Hypothalamus (tissue), 51 donors: ENCODE measurements around the gene UCHL1.
A peak's percentile ranks its signal among the peaks of the same experiment; 100 is the strongest.
"Not testable (repeated sequence)": the region's sequence is repeated elsewhere in the genome, so short reads cannot be mapped to it uniquely, and the experiment has no call there.

ENCODE experiments used
- DNase-seq, 51 donors: peaks; one replicate each; lab custom pipeline; 2025; lab: John Stamatoyannopoulos, UW

Gene UCHL1

DNA sequence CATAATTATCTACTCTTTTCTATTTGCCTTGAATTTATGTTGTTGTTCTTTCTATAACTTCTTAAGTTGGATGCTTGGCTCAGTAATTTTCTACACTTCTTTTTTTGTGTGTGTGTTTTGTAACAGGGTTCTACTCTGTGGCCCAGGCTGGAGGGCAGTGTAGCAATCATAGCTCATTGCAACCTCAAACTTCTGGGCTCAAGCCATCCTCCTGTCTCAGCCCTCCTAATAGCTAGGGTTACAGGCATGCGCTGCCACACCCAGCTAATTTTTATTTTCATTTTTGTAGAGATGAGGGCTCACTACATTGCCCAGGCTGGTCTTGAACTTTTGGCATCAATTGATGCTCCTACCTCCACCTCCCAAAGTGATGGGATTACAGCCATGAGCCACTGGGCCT lies 20.7 kb upstream of the UCHL1 start:
- no peak for DNase-seq

DNA sequence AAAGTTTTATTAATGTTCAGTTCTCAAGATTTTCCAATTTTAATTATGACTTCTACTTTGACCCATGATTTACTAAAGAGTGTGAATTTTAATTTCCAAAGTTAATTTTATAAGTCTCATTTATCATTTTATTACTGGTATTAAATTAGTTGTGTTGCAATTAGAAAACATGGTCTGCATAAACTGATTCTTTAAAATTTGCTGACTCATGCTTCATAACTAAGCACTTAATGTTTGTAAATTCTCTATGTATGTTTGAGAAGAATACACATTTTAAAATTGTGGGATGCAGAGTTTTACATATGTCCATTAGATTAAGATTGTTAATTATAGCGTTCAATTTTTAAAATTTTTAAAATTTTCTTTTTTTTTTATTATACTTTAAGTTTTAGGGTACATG lies 20.2 kb upstream of the UCHL1 start:
- no peak for DNase-seq

DNA sequence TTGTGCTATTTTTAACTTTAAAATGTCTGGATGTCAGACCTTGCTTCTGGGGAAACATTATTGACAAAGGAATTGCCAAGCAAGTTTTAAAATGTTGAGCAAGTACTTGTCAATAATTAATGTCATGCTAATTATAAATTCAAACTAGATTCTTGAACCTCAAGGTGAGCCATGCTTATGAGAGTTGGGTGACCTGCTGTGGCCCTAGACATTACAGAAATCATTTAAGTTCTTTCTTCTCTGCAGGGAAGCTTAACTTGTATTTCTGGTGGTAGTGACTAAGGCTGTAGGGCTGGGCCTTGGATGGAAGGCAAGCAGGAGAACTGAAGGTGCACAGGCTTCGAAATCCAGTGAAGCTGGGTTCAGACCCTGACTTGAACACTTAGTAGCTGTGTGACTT lies 14.8 kb upstream of the UCHL1 start:
- no peak for DNase-seq

DNA sequence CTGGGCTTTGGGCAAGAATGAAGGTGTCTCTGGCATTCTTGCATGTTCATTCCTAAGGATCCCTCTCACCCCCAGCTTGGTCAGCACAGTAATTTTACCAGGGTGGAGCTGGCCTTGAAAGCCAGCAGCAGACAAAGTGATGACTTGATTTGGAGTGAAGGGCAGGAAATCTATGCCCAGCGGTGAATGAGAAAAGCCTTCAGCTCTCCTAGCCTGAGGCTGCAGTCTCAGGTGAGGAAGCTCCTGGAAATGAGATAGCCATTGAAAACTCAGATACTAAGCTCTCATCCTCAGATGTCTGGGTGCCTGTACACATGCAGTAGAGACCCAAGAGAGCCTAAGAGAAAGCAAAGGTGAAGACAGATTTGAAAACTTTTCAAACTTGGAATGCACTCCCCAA lies 10.7 kb upstream of the UCHL1 start:
- DNase-seq, result no peak

DNA sequence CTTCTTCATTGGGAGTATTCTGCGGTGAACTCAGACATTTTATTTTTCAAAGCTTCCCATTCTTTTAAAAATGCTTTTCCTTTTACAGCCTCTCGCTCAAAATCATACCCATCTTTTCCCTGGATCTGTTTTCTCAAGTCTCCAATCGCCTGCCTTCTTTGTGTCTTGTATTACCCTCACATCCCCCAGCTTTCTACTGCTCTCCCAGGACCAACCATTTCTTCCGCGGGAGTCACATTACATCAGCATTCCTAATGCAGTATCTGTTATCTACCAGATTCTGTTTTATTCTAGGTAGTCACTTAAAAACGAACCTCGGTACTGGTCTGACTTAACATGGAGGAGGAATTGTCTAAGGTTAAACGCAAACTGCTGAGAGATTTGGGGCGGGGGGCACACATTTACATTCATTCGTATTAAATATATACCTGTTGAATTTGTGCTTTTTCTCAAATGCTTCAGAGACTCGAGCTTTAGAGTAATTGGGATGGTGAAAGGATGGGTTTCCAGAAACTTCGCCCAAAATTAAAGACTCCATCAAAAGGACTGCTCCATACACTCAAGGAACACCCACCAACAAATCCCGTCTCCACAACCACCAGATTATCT lies 493 bp upstream of the UCHL1 start:
- DNase-seq, result peak in 2 of 51 donors; percentile 12 to 73

DNA sequence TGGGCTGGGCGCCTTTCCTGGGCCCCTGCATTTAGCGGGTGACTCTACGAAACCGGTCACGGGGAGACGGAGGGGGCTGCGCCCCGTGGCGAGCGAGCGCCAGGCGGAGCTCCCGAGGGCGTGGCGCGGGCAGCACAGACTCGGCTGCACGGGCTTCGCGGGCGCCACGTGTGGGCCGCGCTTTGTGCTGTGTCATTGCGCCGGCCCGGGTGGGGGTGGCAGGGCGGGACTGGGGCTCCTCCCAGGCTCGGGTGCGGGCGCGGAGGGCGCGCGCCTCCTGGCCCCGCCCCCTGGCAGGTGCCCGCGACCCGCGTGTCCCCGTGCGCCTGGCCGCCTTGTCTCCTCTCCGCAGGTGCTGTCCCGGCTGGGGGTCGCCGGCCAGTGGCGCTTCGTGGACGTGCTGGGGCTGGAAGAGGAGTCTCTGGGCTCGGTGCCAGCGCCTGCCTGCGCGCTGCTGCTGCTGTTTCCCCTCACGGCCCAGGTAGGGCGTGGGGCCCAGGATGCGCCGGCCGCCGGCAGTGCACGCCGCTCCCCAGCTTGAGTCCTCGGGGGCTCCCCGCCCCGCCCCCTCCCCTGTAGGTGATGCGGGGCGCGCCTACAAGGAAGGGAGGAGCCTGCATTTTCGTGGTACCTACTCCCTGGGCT lies 651 bp downstream of the UCHL1 start:
- DNase-seq, result peak in 37 of 51 donors; percentile 7 to 76 (median 37)

DNA sequence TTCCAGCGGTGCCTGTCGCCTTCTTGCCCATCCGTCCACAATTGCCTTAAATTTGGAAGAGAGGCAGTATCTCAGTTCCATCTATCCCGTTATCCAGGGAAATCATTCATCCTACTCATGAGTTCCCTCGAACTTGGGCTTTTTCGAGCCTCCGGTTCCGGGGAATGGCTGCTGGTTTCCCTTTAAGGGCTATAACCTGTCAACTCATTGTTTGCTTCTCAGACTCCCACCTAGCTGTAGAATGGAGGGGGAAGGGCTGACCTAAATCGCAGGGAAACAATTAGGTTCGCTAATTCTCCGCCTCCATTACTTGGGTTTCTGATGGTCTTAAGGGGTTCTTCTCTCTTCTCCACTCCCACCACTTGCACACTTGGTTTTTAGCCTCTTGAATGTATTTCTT lies 1.2 kb downstream of the UCHL1 start:
- DNase-seq, result peak in 1 of 51 donors; percentile 51

DNA sequence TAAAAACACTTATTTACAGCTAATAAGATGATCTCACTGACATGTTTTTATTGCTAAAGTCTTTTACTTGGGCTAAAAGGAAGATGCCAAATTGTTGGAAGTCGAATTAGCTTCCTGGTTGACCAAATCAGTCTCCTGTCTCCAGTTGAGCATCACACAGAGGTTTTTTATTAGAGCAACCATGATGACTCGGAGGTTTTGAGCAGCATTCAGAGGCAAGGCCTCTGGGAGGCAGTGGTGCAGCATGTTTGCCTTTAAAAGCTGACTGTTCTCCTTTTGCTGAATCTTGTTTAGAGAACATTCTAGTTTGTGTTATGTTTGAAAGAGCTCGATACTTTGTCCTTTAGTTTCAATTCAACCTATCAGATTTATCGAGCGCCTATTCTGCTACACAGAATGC lies 2.1 kb downstream of the UCHL1 start:
- DNase-seq, result peak in 34 of 51 donors; percentile 1 to 80 (median 33)

DNA sequence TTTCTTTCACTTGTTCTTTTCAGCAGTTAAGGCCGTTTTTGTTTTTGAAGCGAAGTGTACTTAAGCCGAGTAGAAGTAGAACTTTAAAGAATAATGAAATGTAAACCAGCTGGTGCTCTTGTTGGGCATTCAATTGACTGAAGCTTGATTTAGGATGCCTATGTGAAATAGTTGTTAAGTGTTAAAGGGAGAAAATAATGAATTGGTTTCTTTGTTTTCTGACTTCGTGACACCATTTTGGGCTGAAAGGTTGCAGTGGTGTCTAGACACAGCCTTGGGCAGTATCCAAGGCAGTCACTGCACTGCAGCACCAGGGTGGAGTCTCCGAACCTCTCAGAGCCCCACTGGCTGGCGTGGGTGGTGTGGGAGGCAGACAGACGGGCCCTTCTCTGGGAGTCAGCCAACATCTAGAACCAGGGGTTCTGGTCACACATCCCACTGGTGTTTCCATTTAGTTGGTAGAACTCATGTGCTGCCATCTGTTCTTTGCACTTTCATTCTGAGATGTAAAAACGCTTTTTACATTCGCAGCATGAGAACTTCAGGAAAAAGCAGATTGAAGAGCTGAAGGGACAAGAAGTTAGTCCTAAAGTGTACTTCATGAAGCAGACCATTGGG lies 3.5 kb downstream of the UCHL1 start:
- DNase-seq, result peak in 1 of 51 donors; percentile 41

DNA sequence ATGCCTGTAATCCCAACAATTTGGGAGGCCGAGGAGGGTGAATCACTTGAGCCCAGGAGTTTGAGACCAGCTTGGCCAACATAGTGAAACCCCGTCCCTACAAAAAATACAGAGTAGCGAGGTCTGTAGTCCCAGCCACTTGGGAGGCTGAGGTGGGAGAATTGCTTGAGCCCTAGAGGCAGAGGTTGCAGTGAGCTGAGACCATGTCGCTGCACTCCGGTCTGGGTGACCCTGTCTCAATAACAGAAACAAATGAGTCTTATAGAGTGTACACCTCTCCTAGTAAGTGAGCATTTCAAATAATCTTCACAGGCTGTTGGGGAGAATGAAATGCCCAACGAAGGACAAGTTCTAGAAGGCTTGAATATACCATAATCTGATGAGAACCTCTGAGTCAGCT lies 5.5 kb downstream of the UCHL1 start:
- no peak for DNase-seq

DNA sequence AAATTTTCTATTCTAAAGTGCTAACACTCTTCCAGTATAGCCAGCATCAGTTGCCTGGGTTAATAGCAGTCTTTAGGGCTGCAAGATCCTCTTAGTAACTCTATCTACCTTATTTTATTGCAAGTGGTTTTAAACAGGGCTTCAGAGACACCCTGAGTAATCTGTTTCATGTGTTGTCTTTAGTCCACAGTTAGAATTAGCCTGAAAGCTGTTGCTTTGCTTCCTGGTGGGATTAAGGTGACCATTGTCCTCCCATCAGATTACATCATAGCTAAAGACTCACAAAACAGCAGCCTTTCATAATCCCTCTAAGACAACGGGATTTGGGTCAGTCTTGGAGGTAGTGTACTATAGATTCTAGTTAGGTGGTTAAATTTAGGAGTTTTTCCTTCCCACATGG lies 7.5 kb downstream of the UCHL1 start:
- DNase-seq, result no peak

DNA sequence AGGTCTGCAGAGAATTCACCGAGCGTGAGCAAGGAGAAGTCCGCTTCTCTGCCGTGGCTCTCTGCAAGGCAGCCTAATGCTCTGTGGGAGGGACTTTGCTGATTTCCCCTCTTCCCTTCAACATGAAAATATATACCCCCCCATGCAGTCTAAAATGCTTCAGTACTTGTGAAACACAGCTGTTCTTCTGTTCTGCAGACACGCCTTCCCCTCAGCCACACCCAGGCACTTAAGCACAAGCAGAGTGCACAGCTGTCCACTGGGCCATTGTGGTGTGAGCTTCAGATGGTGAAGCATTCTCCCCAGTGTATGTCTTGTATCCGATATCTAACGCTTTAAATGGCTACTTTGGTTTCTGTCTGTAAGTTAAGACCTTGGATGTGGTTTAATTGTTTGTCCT lies 11.3 kb downstream of the UCHL1 start:
- no peak for DNase-seq

DNA sequence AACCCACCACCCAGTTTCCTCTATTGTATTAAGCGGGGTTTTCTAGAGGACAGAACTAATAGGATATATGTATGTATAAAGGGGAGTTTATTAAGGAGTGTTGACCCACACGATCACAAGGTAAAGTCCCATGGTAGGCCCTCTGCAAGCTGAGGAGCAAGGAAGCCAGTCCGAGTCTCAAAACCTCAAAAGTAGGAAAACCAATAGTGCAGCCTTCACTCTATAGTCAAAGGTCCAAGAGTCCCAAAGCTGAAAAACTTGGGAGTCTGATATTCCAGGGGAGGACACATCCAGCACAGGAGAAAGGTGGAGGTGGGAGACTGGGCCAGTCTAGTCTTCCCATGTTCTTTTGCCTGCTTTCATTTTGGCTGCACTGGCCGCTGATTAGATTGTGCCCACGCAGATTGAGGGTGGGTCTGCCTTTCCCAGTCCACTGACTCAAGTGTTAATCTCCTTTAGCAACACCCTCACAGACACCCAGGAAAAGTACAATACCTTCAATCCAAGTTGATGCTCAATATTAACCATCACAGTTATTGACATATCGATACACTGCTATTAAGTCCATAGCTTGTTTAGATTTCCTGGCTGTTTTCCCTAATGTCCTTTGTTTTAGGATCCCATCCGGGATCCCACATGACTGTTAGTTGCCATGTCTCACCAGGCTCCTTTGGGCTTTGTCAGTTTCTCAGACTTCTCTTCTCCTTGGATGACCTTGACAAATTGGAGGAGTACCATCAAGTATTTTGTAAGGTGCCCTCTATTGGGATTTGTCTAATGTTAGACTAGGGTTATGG lies 12.2 kb downstream of the UCHL1 start:
- no peak for DNase-seq

DNA sequence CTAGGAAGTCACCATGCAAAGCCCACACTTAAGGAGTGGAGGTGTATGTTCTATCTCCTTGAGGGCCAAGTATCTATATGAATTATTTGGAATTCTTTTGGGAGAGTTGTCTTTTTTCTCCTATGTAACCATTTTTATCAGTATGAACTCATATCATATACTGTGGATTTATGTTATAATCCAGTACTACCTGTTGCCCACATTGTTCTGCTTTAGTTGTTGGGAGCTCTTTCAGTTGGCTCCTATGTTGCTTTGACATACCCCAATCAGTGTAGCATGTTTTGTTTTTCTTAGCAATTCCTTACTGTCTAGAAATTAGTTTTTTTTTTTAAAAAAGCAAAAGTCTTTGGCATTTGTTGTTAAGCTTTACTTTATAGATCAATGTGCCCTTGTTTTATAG lies 13.0 kb downstream of the UCHL1 start:
- no peak for DNase-seq

DNA sequence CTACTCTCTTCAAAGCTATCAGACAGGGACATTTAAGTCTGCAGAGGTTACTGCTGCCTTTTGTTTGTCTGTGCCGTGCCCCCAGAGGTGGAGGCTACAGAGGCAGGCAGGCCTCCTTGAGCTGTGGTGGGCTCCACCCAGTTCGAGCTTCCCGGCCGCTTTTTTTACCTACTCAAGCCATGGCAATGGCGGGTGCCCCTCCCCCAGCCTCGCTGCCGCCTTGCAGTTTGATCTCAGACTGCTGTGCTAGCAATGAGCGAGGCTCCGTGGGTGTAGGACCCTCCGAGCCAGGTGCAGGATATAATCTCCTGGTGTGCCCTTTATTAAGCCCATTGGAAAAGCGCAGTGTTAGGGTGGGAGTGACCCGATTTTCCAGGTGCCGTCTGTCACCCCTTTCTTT lies 19.2 kb downstream of the UCHL1 start:
- not testable (repeated sequence) for DNase-seq

DNA sequence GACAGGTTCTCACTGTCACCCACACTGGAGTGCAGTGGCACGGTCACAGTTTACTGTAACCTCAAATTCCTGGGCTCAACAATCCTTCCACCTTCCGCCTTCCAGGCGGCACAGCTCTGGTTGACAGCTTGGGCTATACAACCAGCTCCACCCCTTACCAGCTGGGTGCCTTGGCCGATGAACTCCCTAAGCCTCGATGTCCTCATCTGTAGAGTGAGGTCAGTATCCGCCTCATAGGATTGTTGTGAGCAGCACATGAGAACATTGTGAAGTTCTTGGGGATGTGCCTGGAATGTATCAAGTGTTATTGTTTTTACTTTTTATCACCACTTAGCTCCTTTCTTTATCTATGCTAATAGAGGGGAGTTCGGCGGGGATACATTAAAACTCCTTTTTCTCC lies 23.3 kb downstream of the UCHL1 start:
- no peak for DNase-seq

DNA sequence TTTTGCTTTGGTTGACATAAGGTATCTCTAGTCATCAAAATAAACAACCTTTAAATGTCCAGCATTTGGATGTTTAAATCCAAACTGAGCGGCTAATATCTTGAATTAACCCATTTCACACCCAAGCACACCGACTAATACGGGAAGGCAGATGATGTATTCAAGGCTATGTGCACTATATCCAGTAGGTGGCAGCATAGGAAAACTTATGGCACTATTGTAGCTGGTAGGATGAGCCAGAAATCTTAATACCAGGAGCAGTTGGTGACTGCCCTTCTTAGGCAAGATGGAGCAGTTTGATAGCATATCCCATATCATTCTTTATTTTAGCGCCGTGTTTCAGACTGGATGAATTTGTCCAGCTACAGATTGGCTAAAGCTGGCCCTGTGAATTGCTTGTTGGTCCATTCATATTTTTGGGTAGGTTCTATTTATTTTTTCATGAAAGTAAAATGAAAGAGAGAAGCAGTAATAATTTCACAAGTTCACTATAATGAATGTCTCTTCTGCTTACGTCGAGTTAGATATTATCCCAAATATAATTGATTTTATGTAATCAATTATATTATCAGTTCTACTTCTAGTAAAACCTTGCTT lies 24.4 kb downstream of the UCHL1 start:
- DNase-seq, result peak in 21 of 51 donors; percentile 1 to 79 (median 20)

DNA sequence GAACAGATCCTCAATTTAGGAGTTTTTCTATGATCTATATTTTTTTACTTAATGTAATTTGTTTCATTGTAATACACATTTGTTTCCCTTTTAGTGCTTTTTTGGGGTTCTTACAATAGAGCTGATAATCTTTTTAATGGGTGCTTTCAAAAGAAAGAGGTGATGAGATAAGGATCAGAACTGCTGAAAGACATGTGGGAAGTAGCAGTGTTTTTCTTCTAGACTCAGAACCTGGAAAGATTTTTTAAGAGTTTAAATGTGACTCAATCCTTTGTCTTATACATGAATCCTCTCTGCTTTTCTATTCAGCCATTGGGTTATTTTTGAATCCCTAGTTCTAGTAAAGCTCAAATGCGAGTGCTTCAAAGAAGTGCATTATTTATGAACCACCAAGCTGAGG lies 25.6 kb downstream of the UCHL1 start:
- DNase-seq, result no peak

DNA sequence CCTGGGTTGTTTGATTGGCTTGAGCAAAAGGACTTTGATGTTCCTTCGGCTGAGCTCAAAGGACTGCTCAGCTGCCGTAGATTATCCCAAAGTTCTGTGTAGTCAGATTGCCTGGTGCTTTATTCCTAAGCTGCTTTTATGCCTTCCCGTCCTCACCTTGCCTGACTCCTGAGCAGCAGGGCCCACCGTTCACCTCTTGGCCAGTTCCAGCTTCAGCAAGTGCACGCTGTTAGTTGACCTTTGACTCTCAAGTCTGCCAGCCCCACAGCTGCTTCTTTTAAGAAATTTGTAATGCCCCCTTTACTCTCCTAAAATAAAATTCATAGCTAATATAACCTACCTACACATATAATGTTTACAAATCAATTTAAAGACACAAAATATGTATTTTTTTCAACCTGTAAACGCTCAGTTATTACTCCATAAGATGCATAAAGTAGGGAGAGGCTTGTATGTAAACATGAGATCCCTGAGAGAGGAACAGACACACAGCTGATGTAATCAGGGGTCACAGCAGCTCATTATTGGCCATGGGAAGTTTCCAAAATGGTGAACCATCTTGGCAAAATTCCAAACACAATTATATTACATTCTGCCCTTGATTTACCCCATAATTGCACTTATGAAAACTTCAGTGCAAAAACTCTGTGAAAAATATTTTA lies 28.6 kb downstream of the UCHL1 start:
- no peak for DNase-seq

DNA sequence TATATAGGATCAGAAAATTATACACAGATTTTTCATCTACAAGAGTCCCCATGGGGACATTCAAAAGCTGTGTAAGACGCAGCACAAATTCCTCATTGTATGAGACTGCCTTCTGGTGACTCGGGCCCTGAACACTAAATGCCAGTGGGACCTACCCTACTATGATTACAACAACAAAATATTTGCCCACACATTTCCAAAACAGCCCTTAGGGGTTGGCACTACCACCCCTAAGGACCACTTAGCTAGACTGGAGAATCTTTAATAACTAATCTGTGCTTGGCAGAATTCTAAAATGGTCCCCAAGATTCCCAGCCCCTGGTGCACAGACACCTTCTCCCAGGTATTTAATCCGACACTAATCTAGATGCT lies 29.1 kb downstream of the UCHL1 start:
- DNase-seq, result no peak

DNA sequence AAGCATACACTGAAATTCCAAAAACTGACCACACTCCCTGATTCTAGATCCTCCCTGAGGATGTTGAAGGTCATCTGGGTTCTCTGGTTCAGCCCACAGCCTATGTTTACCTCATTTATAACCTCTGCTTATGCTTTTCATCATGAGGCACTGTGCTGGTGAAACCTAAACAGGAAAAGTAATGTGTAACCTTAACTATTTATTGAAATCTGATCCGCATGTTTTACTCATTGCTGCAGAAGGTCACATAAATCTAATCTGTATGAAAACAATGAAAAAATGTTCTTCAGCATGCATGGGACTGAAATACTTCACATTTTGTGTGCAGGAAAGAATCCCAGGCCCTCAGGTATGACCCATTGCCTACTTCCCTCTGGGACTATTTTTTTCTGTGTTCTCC lies 30.3 kb downstream of the UCHL1 start:
- DNase-seq, result no peak
